Measurements from ENCODE around the gene RAB8A.
"Not testable (repeated sequence)": the region's sequence is repeated elsewhere in the genome, so short reads cannot be mapped to it uniquely, and the experiment has no call there.

RAB8A gene

GRCh38 chr19:16112778-16113177 lies 1.1 kb downstream of the RAB8A start:
- DNase-seq (ENCODE audit: low read depth): no peak

GRCh38 chr19:16113727-16114126 lies 2.0 kb downstream of the RAB8A start:
- DNase-seq (ENCODE audit: low read depth): no peak

DNA sequence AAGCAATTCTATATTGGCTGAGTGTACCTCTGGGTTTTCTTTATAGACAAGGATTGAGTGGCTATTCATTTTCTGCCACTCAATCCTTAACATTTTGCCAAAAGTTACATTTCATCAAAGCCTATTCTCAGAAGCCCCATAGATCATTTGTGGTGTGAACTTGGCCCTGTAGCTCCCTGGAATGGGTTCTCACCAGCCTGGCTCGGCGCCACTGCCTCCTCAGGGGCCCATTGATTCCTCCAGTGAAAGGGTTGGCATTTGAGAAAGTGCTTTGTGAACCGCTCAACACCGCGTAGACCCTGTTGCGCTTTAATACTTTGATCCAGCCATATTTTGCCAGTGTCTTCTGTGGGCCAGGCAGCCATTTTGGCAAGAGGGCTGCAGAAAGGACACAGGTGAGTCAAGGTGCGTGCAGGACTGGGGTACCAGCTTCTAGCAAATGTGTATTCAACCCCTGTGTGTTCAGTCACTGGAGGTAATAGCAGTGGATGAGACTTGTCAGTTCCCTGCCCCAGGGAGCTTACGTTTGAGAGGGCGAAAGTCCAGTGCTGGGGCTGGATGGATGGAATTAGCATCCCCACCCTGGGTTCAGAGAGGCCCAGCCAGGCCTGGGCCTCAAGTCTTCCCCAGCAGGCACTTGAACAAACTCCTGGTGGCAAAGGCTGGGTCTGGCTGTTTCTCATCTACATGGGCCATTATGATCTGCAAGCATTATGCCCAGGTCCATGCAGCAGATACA lies 3.8 kb downstream of the RAB8A start:
- no peak for DNase-seq (ENCODE audit: low read depth)

GRCh38 chr19:16116067-16116466 lies 4.4 kb downstream of the RAB8A start:
- DNase-seq (ENCODE audit: low read depth): no peak

GRCh38 chr19:16117594-16118033 lies 5.9 kb downstream of the RAB8A start:
- no peak for DNase-seq (ENCODE audit: low read depth)

- DNase-seq (ENCODE audit: low read depth): no peak
Observed at GRCh38 chr19:16118489-16119033, 6.9 kb downstream of the RAB8A start.

- not testable (repeated sequence) for DNase-seq (ENCODE audit: low read depth)
Observed at GRCh38 chr19:16119075-16119857, 7.6 kb downstream of the RAB8A start.

DNA sequence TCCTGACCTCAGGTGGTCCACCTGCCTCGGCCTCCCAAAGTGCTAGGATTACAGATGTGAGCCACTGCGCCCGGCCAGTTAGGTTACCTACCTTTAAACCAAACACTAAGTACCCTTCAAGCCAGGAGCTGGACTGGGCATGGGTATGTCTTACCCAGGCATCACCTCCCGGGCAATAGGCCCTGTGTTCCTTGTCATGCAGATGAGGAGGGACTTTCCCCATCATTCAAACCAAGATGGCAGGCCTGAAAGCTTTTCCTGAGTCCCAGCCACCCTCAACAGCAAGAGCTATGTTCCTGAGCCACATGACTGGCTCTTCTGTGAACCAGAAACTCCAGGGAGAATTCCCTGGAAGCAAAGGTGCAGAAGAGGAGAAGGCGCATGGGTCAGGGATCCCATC lies 9.5 kb downstream of the RAB8A start:
- DNase-seq (ENCODE audit: low read depth): no peak

DNA sequence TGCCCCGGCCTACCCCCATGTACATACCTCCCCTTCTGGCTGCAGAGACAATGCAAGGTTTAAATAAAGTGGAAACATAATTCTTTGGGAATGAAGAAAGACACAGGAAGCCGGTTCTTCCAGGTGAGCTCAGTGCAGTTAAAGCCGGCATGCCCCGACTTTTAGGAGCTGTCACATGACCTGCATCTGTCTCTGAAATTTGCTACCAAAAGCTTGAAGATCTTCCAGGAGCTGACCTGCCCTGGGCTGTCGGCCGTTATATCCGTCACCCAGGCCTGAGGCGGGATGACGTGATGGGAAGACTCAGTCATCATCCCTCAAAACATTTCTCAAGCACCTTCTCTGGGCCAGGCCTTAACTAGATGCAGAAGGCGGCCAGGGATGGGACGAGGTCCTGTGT lies 10.3 kb downstream of the RAB8A start:
- DNase-seq (ENCODE audit: low read depth): no peak

DNA sequence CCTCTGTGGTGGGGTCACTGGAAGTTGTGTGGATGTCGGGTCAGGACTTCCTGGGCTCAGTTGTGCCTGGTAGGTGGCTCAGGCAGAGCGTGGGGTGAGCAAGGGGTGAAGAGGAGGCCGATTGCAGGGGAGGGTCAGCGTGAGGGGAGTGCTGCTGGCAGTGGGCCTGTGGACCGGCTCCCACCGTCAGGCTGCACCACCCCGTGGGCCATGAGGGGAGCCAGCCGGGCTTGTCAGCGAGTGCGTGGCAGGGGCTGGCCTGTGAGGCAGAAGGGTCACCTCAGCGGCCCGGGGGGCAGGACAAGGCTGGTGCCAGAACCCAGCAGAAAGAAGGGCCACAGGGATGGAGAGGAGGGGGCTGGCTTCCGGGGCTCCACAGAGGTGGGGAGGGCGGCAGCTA lies 13.3 kb downstream of the RAB8A start:
- no peak for DNase-seq (ENCODE audit: low read depth)

- DNase-seq (ENCODE audit: low read depth): no peak
Observed at GRCh38 chr19:16125737-16126495, 14.2 kb downstream of the RAB8A start.

DNA sequence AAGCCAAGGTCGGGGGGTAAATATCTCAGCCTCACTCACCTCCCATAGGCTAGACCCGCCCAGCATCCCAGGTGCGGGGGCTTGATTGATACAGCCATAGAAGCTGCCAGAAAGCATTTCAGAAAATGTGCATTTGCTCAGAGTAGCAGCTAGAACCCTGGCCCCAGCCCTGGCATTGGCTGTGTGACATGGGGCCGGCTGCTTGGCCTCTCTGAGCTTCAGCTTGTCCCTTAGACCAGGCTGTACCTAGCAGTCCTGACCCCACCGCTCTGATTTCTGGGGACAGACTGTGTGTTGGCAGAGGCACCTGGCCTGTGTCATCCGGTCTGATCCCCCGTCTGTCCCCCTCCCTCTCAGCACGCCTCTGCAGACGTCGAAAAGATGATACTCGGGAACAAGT lies 15.4 kb downstream of the RAB8A start:
- no peak for DNase-seq (ENCODE audit: low read depth)

DNA sequence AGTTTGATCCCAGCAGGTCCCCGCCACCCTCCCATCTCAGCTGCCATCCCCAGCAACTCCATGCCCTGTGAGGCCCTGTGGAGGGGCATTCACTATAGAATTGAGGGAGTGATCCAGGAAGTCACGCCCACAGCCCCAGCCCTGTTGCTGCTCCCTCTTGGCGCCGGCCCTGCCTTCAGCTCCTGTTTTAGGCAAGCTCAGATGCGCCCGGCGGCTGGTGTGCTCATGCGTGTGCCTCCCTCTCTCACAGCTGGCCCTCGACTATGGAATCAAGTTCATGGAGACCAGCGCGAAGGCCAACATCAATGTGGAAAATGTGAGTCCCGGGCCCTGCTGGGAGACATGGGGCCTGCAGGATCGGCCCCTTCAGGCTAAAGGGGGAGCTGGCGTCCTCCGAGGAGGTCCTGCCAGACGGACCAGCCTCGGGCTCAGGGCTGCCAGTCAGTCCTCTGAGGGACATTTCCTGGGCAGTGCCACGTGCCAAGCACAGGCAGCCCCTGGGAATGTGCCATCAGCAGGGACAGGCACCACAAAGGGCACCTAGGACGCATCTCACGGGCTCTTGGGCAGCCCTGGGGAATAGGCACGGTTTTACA lies 16.2 kb downstream of the RAB8A start:
- no peak for DNase-seq (ENCODE audit: low read depth)

DNA sequence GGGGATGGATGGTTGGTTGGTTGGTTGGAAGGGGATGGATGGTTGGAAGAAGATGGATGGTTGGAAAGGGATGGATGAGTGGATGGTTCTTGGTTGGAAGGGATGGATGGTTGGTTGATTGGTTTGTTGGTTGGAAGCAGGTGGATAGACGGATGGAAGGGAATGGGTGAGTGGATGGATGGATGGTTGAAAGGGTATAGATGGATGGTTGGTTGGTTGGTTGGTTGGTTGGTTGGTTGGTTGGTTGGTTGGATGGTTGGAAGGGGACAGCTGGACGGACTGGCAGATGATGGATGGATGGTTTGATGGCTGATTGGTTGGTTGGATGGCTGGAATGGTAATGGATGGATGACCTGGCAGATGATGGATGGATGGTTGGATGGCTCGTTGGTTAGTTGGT lies 20.0 kb downstream of the RAB8A start:
- DNase-seq (ENCODE audit: low read depth): no peak

GRCh38 chr19:16133818-16134217 lies 22.1 kb downstream of the RAB8A start:
- no peak for DNase-seq (ENCODE audit: low read depth)

GRCh38 chr19:16134510-16134909 lies 22.8 kb downstream of the RAB8A start:
- no peak for DNase-seq (ENCODE audit: low read depth)

- DNase-seq (ENCODE audit: low read depth): no peak
Observed at GRCh38 chr19:16135430-16136127, 23.9 kb downstream of the RAB8A start.

GRCh38 chr19:16136185-16136999 lies 24.7 kb downstream of the RAB8A start:
- DNase-seq (ENCODE audit: low read depth): no peak

- no peak for DNase-seq (ENCODE audit: low read depth)
Observed at GRCh38 chr19:16139752-16140151, 28.1 kb downstream of the RAB8A start.

GRCh38 chr19:16141043-16141442 lies 29.4 kb downstream of the RAB8A start:
- no peak for DNase-seq (ENCODE audit: low read depth)
